Body of pancreas (tissue), 4 donors: ENCODE data around the gene TAF12.

Experiments
- CTCF ChIP-seq, 7 experiments: fragments of 450-650 bp in 4 of 7; fragments of 200-600 bp in 3 of 7; sonication (generic) in 3 of 7; IDR thresholded peaks; one replicate each; pipeline ENCODE4 v1.5.1; 2016 to 2019; ENCODE audit warnings: antibody characterized with exemption in 7 of 7
- POLR2A ChIP-seq, 3 donors: fragments of 450-650 bp; IDR thresholded peaks; one replicate each; pipeline ENCODE4 v1.6.1; 2016; ENCODE audit warnings: antibody characterized with exemption in 3 of 3, mild to moderate bottlenecking in 2 of 3

- TF ChIP-seq CTCF (IDR thresholded peaks at IDR 0.05) = no peak
- no peak for TF ChIP-seq POLR2A (IDR thresholded peaks at IDR 0.05)
Observed at GRCh38 chr1:28631713-28632112, 11.2 kb downstream of the TAF12 start.
